ENCODE data around the gene HHAT.

The HHAT gene

GRCh38 chr1:210597555-210598134 is 268.9 kb downstream of the HHAT start:
- DNase-seq, result no peak
- intact Hi-C loops (cut with DNase I), result loop anchor here (10.0 kb wide), 1 partner anchor 347 kb away; no protein-coding TSS in a partner anchor

DNA sequence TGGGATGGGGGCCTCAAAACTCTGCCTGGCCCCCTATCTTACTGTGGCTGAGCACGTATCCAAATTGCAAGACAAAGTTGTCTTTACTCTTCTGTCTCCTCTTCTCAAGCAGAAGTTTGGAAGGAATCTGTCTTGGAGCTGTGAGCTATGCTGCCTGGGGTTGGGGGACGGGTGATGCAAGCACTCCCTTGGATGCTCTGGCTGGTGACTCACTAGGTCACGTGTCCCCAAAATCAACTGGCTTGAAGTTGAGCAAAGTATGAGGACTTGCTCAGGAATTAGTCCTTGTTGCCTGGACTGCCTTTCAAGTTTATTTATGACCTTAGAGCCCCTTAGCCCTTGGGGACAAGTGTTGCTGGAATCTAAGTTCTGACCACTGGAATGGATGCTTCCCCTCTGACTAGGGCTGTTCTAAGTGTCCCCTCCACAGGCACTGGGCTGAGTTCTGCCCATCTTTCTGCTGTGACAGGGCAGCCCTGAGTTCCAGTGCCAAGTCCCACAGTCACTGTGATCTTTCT is 269.5 kb downstream of the HHAT start:
- peak in 1 of 42 donors; percentile 61 for DNase-seq
- intact Hi-C loops (cut with DNase I), result loop anchor here (10.0 kb wide), 1 partner anchor 347 kb away; no protein-coding TSS in a partner anchor

- peak in 2 of 42 donors; percentile 38 to 51 for DNase-seq
- intact Hi-C loops (cut with DNase I), result no loop called here
Observed at GRCh38 chr1:210600421-210601159, 271.9 kb downstream of the HHAT start.

DNA sequence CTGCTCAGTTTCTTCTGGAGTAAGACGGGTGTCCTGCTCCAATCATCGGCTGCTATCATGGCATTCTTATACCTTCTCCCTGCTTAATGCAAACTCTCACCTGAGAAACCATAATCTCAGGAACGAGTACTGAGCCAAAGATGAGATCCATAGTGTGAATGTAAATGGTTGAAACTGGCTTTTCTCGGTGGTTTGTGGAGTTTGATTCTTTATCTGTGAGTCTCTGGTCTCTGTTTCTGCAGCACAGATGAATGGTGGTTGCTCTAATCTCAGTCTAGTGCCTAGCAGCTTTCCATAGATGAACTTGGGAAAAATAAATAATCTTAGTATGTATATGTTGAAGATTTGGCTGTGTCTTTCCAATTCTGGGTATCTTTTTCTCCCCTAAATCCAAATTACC is 274.4 kb downstream of the HHAT start:
- intact Hi-C loops (cut with DNase I), result no loop called here
- no peak for DNase-seq

DNA sequence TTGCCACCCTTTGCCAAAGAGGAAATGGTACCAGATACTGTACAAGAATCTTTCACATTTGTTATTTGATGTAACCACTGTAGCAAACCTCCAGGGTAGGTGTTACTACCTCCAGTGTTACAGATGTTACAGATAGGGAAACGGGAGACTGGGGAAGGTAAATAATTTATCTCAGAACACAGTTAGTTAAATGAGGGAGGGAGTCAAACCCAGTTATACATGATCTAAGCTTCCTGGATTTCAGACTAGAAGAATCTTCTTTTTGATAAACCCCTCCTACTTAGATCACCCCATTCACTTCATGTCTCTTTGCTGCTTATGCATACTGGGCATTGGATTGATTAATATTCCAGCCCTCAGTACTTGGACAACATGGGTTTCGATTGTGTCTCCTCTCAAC is 276.4 kb downstream of the HHAT start:
- intact Hi-C loops (cut with DNase I), result no loop called here
- DNase-seq, result no peak

GRCh38 chr1:210607361-210607760 is 278.7 kb downstream of the HHAT start:
- intact Hi-C loops (cut with DNase I), result no loop called here
- no peak for DNase-seq

GRCh38 chr1:210608767-210609166 is 280.1 kb downstream of the HHAT start:
- intact Hi-C loops (cut with DNase I), result no loop called here
- DNase-seq, result no peak

GRCh38 chr1:210616356-210616755 is 287.7 kb downstream of the HHAT start:
- intact Hi-C loops (cut with DNase I), result no loop called here
- no peak for DNase-seq

DNA sequence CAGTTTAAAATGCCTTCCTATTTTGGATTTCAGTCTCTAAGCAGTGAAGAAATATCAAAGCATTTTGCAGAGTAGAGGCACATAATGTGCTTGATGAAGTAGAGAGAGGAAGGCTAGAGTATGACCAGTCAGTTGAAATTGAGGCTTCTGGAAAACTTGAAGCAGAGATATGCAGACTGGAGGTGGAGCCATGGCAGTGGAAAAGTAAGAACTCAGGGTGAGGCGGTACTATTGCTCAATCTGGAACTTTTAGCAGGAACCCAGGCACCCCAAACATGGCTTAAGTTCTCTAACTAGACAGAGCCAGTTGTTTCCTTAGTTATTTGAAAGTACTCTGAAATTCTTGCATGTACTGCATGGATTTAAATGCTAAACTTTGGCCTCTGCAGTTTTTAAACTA is 288.6 kb downstream of the HHAT start:
- intact Hi-C loops (cut with DNase I), result no loop called here

DNA sequence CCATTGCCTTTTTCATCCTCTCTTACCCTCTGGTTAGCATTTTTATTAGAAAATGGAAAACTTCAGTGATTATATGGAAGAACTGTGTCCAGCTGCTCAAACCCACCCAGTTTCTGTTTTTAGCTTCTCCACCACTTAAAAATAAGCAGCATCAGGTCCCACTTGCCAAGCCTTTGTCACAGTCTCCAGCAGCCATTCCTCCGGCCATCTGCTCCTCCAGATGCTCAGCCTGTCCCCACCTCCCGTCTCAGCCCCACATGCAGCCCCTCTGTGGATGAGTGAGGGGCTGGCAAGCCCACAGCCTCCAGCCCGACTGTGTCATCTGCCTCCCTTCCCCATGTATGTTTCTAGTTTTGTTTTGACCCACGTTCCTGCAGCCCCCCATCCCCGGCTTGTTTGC is 289.7 kb downstream of the HHAT start:
- intact Hi-C loops (cut with DNase I), result no loop called here
- no peak for DNase-seq

More for the DNA sequence above, 288.6 kb downstream of the HHAT start:
- no peak for DNase-seq

- no peak for DNase-seq
- intact Hi-C loops (cut with DNase I), result no loop called here
Observed at GRCh38 chr1:210620867-210621488, 292.3 kb downstream of the HHAT start.

DNA sequence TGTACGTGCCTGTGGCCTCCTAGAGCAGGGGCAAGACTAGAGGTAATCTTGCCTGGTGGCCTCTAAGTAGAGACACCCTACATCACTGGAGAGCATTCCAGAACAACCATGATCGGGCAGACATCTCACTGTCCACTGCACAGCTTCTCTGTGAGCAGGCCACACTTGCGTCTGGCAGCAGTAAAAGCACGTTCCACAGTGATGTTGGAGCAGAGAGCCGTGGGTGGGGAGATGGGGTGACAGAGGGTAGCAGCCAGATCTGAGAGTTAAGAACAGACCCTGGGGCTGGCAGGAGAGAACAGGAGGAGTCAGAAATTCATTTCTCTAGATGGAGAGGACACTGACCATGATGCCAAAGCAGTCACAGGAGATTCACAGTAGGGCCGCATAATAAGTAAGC is 293.0 kb downstream of the HHAT start:
- intact Hi-C loops (cut with DNase I), result no loop called here
- DNase-seq, result no peak

GRCh38 chr1:210624722-210625121 is 296.0 kb downstream of the HHAT start:
- peak in 32 of 42 donors; percentile 13 to 80 (median 55) for DNase-seq
- intact Hi-C loops (cut with DNase I), result no loop called here

DNA sequence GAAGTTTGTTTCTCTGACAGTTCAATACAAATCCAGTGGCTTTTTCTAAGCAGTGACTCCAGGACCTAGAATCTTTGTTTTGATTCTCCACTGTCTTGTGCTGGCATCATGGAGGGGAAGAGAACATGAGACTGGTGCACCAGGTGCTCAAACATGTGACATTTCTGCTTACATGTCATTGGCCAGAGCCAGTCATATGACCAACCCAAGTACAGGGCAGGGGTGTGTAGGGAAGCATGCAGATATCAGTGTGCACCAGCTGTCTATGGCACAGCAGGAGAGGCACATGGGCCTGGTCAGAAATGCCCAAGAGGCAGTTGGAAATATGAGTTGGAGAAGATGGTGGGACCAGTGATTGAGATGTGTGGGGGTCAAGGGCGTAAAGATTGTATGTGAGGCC is 297.0 kb downstream of the HHAT start:
- no peak for DNase-seq
- intact Hi-C loops (cut with DNase I), result no loop called here

GRCh38 chr1:210626341-210626740 is 297.6 kb downstream of the HHAT start:
- DNase-seq, result no peak

DNA sequence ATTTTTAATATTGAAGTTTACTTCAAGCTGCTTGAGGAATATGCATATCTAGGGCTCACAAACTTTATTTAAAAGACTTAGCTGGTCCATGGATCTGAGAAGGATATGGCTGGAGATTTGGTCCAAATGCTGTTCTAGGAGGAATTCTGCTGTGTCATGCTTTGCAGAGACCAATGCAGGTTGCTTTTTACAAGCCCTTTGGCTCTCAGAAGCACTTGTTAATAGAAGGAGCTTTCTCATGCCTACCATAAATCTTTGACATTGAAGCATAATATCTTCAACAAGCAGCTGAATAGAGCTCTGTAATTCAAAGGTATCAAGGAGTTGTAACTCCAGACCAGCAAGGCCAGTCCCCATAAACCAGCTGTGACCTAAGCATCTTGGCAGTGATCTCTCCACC is 299.1 kb downstream of the HHAT start:
- intact Hi-C loops (cut with DNase I), result no loop called here

More at GRCh38 chr1:210626341-210626740, 297.6 kb downstream of the HHAT start:
- intact Hi-C loops (cut with DNase I), result no loop called here

DNA sequence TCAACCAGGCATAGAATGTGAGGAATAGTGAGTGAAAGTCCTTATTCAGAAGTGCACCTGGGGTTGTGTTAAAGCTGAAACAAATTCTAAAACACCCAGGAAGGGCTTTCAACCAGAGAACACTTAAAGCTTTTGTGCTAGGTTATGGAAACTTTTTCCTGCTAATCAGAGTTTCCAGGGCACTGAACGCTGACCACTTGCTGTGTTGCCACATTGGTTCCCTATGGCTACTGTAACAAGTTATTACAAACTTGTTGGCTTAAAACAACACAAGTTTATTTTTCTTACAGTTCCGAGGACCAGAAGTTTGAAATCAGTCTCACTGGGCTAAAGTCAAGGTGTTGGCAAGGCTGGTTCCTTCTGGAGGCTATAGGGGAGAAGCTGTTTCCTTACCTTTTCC is 300.6 kb downstream of the HHAT start:
- DNase-seq, result no peak
- intact Hi-C loops (cut with DNase I), result no loop called here

More for the DNA sequence above, 299.1 kb downstream of the HHAT start:
- DNase-seq, result no peak

GRCh38 chr1:210631399-210631798 is 302.7 kb downstream of the HHAT start:
- peak in 9 of 42 donors; percentile 17 to 72 (median 39) for DNase-seq
- intact Hi-C loops (cut with DNase I), result no loop called here

GRCh38 chr1:210633140-210633539 is 304.4 kb downstream of the HHAT start:
- intact Hi-C loops (cut with DNase I), result no loop called here

GRCh38 chr1:210633636-210634035 is 304.9 kb downstream of the HHAT start:
- peak; percentile 32 to 84 (median 66) for DNase-seq
- intact Hi-C loops (cut with DNase I), result no loop called here

More at GRCh38 chr1:210633140-210633539, 304.4 kb downstream of the HHAT start:
- no peak for DNase-seq

Data from head of caudate nucleus (tissue), 42 donors.